Measurements from ENCODE around the gene MEIS1. TPM values are rescaled to one million over a fixed set of nuclear protein-coding genes. Genes with fewer than 3 reads are reported as not detected.

Gene MEIS1
- total RNA-seq, 6 experiments from 2014 or later, result 3.1 to 8.8 (median 4.2) TPM

- no peaks in the 10 kb centered on the region for H3K9me3 ChIP-seq
- TF ChIP-seq POLR2A (IDR thresholded peaks at IDR 0.05) (no peak), CTCF (IDR thresholded peaks at IDR 0.05) (no peak)
- H3K27ac ChIP-seq, result no peak overlapping the region
- ATAC-seq (no peak), DNase-seq (no peak)
- H3K4me3 ChIP-seq, result no peak overlapping the region
- no peaks in the 10 kb centered on the region for H3K36me3 ChIP-seq
- intact Hi-C loops (cut with DNase I), result no loop called here
- no peaks in the 10 kb centered on the region for H3K4me1 ChIP-seq
- no peaks in the 10 kb centered on the region for H3K27me3 ChIP-seq
These were observed 159.1 kb downstream of the MEIS1 start for GRCh38 chr2:66594001-66594400.

GRCh38 chr2:66595556-66595955, 160.6 kb downstream of the MEIS1 start:
- peak in 1 of 4 donors; percentile 71 for ATAC-seq
- intact Hi-C loops (cut with DNase I), result no loop called here
- no peak overlapping the region for H3K27ac ChIP-seq

GRCh38 chr2:66596256-66596655, 161.3 kb downstream of the MEIS1 start:
- intact Hi-C loops (cut with DNase I), result no loop called here
- no peak for DNase-seq

More at GRCh38 chr2:66595556-66595955, 160.6 kb downstream of the MEIS1 start:
- Histone ChIP-seq H3K27me3 (no peaks in the 10 kb centered on the region), H3K9me3 (no peaks in the 10 kb centered on the region), H3K36me3 (no peaks in the 10 kb centered on the region), H3K4me1 (no peaks in the 10 kb centered on the region), H3K4me3 (no peak overlapping the region)
- DNase-seq, result no peak
- WGBS (ENCODE audit: insufficient coverage, low coverage, low lambda C conversion rate, missing lambda C conversion rate), result 34% methylated on average over 2 of the region's 2 CpGs
- TF ChIP-seq CTCF (IDR thresholded peaks at IDR 0.05), result no peak
- TF ChIP-seq POLR2A (IDR thresholded peaks at IDR 0.05), result no peak

GRCh38 chr2:66601624-66602023, 166.7 kb downstream of the MEIS1 start:
- H3K36me3 ChIP-seq, result no peaks in the 10 kb centered on the region
- no peak overlapping the region for H3K27ac ChIP-seq
- H3K27me3 ChIP-seq, result no peaks in the 10 kb centered on the region
- 46% methylated on average over 4 of the region's 4 CpGs for WGBS (ENCODE audit: insufficient coverage, low coverage, low lambda C conversion rate, missing lambda C conversion rate)
- DNase-seq, result no peak
- no peak for ATAC-seq
- TF ChIP-seq POLR2A (IDR thresholded peaks at IDR 0.05) (no peak), CTCF (IDR thresholded peaks at IDR 0.05) (no peak)
- no peaks in the 10 kb centered on the region for H3K9me3 ChIP-seq
- no peaks in the 10 kb centered on the region for H3K4me1 ChIP-seq
- H3K4me3 ChIP-seq, result no peak overlapping the region
- intact Hi-C loops (cut with DNase I), result no loop called here

More at GRCh38 chr2:66596256-66596655, 161.3 kb downstream of the MEIS1 start:
- Histone ChIP-seq H3K27ac (no peak overlapping the region), H3K27me3 (no peaks in the 10 kb centered on the region), H3K9me3 (no peaks in the 10 kb centered on the region), H3K4me3 (no peak overlapping the region), H3K4me1 (no peaks in the 10 kb centered on the region), H3K36me3 (no peaks in the 10 kb centered on the region)
- no peak for ATAC-seq
- 76% methylated on average over 2 of the region's 2 CpGs for WGBS (ENCODE audit: insufficient coverage, low coverage, low lambda C conversion rate, missing lambda C conversion rate)
- TF ChIP-seq CTCF (IDR thresholded peaks at IDR 0.05) (no peak), POLR2A (IDR thresholded peaks at IDR 0.05) (no peak)

GRCh38 chr2:66602341-66602740, 167.4 kb downstream of the MEIS1 start:
- Histone ChIP-seq H3K27me3 (no peaks in the 10 kb centered on the region), H3K9me3 (no peaks in the 10 kb centered on the region), H3K27ac (no peak overlapping the region), H3K4me3 (no peak overlapping the region), H3K36me3 (no peaks in the 10 kb centered on the region), H3K4me1 (no peaks in the 10 kb centered on the region)
- ATAC-seq (no peak), DNase-seq (no peak)
- intact Hi-C loops (cut with DNase I), result no loop called here
- no peak for TF ChIP-seq CTCF (IDR thresholded peaks at IDR 0.05)
